Non-pigmented ciliary epithelial cell (primary cell): ENCODE measurements around the gene FAM120C.

ENCODE experiments used
- DNase-seq: peaks from one replicate; pipeline ENCODE4 v3.0.0-alpha.2; 2010; ENCODE audit warnings: low read depth

FAM120C gene

GRCh38 chrX:54134269-54134668 lies 48.8 kb downstream of the FAM120C start:
- no peak for DNase-seq

DNA sequence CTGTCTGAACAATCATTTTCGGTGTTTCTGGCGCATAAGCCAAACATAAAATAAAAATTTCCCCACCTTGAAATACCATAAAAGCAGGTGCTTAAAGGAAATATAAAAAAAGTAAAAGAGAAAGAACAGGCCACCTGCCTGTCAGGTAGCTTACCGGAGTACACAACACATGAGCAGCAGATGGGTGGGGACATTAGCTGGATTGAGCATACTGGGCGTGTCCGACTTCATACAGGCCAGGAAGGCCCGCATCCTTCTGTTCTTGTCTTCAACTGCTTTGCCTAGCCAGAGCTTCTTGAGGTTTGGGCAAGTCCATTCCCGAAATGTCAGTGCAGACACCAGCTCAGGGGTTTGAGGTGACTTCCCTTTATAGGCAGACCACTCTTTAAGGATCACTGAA lies 66.7 kb downstream of the FAM120C start:
- no peak for DNase-seq

- DNase-seq, result no peak
Measured at GRCh38 chrX:54093571-54093970, 89.5 kb downstream of the FAM120C start.

DNA sequence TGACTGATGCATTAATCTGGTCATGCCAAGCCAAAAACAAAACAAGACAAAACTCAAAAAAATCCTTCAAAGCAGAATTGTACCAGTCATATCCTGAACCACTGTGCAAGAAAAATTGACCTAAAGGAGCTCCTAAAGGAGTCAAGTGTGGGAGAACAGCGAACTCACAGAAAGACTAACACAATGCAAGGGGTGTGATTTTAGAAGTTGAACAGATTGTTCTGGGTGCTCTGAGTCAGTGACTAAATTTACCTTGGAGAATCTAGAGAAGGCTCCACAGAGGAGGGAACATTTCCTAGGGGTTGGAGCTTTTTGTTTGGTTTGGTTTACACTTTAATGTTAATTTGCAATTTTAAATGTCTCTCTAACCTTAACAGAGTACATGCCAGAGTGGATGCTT lies 89.9 kb downstream of the FAM120C start:
- DNase-seq, result no peak

DNA sequence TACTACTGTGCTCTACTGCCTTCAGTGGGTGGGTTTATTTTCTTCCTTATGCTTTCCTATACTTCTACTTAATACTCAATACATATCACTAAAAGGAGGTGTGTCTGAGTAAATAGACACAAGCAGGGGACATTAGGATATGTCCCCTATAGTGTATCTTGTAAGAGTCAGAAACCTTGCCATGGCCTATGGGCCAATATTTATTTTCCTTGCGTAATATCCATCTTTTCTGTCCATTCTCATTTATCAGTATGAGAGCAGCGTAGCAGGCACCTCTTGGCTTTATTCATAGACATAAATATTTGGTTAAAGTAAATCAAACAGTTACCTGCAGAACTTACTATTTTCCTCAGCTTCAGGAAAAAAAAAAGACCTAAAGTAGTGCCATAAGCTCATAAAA lies 92.2 kb downstream of the FAM120C start:
- DNase-seq, result no peak

DNA sequence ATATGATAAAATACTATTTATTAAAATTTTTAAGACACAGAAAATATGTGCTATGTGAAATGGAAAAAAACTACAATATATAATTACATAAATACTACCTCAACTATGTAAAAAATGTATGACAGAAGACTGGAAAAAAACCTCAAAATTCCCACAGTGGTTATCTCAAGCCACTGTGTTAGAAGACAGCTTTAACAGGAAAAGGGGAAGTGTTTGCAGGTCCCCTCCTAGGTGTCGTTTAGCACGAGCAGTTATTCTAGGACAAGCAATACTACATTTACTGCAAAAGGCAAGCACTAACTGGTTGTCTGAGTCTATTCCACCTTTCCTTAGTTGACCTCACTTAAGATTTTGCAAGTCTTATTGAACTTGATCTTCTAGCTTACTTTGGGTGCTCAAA lies 93.9 kb downstream of the FAM120C start:
- no peak for DNase-seq

- DNase-seq, result no peak
Measured at GRCh38 chrX:54087661-54088060, 95.4 kb downstream of the FAM120C start.

- no peak for DNase-seq
Measured at GRCh38 chrX:54085666-54086065, 97.4 kb downstream of the FAM120C start.

DNA sequence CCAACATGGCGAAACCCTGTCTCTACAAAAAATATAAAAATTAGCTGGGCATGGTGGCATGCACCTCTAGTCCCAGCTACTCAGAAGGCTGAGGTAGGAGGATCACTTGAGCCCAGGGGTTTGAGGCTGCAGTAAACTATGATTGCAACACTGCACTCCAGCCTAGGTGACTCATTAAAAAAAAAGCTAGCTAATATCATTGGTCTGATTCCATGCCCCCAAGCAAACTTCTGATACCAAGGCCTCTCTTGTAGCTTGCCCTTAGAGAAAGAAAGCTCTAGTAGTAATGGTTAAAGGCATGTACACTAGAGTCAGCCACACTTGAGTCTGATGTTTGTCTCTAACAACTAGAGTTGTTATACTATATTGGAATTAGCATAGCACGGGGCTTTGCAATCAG lies 106.2 kb downstream of the FAM120C start:
- DNase-seq, result no peak

GRCh38 chrX:54074826-54075225 lies 108.2 kb downstream of the FAM120C start:
- no peak for DNase-seq

- DNase-seq, result no peak
Measured at GRCh38 chrX:54067766-54068165, 115.3 kb downstream of the FAM120C start.

- DNase-seq, result no peak
Measured at GRCh38 chrX:54066841-54067240, 116.2 kb downstream of the FAM120C start.

GRCh38 chrX:54064564-54064963 lies 118.5 kb downstream of the FAM120C start:
- DNase-seq, result no peak

DNA sequence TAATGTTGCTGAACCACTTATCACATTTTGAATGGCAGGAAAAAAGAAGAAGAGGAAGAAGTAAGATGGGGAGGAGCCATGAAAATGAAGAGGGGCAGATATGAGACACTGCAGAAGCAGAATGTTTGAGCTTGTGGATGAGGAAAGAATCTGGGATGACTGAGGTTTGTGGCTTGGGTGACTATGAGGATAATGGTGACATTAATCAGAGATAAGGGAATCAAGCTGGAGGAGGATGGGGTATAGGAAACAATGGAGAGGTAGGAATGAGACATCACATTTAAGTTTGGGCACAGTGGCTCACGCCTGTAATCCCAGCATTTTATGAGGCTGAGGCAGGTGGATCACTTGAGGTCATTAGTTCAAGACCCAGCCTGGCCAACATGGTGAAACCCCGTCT lies 119.7 kb downstream of the FAM120C start:
- DNase-seq, result no peak

GRCh38 chrX:54049801-54050200 lies 133.3 kb downstream of the FAM120C start:
- DNase-seq, result no peak

DNA sequence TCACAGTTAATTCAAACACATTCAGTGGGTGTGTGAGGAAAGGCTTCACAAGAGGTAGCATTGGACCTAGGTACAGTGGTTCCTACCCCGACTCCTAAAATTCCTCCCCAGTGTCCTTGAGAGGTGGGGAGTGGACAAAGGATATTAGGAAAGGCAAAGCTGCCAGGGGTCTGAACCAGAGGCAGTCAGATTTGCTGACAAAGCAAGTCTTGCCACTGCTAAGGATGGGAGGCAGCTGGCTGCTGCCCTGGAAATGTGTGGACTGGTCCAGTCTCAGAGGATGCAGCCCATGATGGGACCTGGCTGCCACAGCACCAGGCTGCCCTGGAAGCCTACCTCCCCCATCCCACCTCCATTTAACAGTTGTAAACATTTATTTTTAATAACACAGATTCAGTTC lies 134.6 kb downstream of the FAM120C start:
- DNase-seq, result no peak

- DNase-seq, result no peak
Measured at GRCh38 chrX:54045563-54046228, 137.4 kb downstream of the FAM120C start.

DNA sequence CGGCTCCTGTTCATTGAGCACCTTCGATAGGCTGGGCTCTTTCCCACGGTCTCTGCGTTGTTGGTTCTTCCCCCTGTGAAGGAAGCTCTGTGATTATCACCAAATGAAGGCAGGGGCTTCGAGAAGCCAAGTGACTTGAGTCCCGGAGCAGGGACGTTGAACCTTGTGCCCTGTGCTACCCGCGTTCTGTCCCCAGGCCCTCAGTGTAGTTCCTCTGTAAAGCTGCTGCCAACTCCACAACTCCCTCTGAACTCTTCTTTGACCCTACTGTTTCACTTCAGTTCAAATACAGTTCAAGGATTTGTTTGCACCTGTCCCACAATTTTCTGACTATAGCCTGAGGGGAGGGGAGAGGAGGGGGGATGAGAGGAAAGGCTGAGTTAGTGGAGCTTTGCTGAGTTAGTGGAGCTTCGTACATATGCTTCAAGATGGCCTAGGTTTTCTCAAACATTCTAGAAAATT lies 138.1 kb downstream of the FAM120C start:
- no peak for DNase-seq

DNA sequence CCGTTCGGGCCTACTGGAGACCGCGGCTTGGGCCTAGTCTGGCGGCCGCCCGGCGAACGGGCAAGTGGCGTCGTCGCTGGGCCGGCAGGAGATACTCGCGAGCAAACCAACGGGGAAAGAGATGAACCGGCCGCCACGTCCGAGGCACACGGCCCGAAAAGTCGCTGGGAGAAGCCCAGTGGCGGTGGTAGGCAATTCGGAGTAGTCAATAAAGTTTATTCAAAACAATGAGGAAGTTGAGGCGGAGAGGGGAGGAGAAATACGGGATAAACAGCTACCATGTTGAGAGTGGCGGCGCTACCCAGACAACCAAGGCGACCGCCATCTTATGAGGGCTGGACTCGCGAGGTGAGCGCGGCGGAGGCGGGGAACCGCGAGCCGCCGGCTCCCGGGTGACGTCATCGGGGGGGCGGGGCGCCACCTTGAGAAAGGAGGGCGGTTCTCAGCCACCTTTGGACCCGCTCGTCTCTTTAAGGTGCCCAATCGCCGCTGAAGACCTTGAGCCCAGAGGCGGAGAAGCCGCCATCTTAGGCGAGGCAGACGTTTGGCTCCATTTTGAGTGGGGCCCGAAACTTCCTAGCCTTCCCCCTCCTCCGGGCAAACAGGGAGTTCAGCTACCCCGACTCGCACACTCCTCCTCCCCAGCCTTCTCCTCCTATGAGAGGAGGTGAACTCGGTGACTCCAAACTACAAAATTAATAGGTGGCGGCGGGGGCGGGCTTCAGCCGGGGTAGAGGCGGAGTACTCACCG lies 138.8 kb downstream of the FAM120C start, which contains the start of gene PHF8:
TSS of gene PHF8 (minus strand) at position 348 of the 751 bp plus-strand sequence. CDS start 1,745 bp downstream, outside the sequence.
- DNase-seq, result peak; percentile 80

DNA sequence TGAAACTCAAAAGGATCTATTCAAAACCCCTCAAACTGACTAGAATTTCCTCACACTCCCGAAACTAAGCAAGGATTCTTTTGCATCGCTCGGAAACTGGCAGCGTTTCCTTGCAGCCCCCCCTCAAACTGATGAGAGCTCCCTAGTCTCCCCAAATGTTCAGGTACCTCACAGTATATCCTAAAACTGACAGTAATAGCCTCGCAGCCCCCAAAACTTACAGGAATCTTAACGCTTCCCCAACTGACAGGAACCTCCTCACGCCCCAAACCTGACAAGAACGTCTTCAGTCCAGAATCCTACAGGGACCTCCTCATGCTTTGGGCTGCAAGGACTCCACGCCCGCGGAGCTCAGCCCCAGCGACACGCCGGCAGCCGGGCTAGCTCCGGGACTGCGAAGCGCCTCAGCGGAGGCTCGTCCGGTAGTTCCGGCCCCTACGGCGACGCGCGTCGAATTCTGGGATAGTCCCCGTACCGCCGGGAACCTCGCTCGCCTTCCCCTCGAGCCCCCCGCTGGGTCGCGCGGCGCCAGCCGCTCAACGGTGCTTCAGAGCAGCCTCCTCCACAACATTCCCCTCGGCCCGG lies 139.4 kb downstream of the FAM120C start:
- DNase-seq, result no peak

- no peak for DNase-seq
Measured at GRCh38 chrX:54043056-54043455, 140.0 kb downstream of the FAM120C start.

GRCh38 chrX:54042609-54043021 lies 140.4 kb downstream of the FAM120C start:
- DNase-seq, result no peak

GRCh38 chrX:54030329-54030728 lies 152.7 kb downstream of the FAM120C start:
- DNase-seq, result no peak
